ENCODE data around the gene RRBP1. TPM values are rescaled to one million over a fixed set of nuclear protein-coding genes. Genes with fewer than 3 reads are reported as not detected.

RRBP1 gene
- total RNA-seq, 1 donor, result 122 TPM

- Histone ChIP-seq H3K4me1 (ENCODE audit: insufficient read depth, low read length) (no peaks in the 10 kb centered on the region), H3K4me2 (ENCODE audit: insufficient read depth, low read length) (no peak overlapping the region), H3K27ac (ENCODE audit: low read depth, low read length) (no peak overlapping the region), H3K36me3 (ENCODE audit: insufficient read depth, low read length) (peaks cover 96% of the 10 kb centered on the region), H3K79me2 (ENCODE audit: insufficient read depth, low read length) (peaks cover 73% of the 10 kb centered on the region), H3K27me3 (ENCODE audit: insufficient read depth, low read length) (no peaks in the 10 kb centered on the region), H3K9me3 (ENCODE audit: low read depth, low read length) (no peaks in the 10 kb centered on the region), H2AFZ (ENCODE audit: low read length) (no peak overlapping the region), H3K4me3 (ENCODE audit: insufficient read depth, low read length) (no peak overlapping the region), H4K20me1 (ENCODE audit: insufficient read depth, low read length) (peaks cover 62% of the 10 kb centered on the region)
- TF ChIP-seq CTCF (IDR thresholded peaks at IDR 0.05; ENCODE audit: extremely low read depth, low read depth, low read length), result no peak
- peak; percentile 82 for DNase-seq (ENCODE audit: insufficient read length, low spot score, missing footprints)
Measured at GRCh38 chr20:17624551-17625245, 57.3 kb downstream of the RRBP1 start.

- no peaks in the 10 kb centered on the region for H3K27me3 ChIP-seq (ENCODE audit: insufficient read depth, low read length)
- no peak for TF ChIP-seq CTCF (IDR thresholded peaks at IDR 0.05; ENCODE audit: extremely low read depth, low read depth, low read length)
- peak; percentile 77 for DNase-seq (ENCODE audit: insufficient read length, low spot score, missing footprints)
- peaks cover 96% of the 10 kb centered on the region for H3K36me3 ChIP-seq (ENCODE audit: insufficient read depth, low read length)
- no peak overlapping the region for H3K4me3 ChIP-seq (ENCODE audit: insufficient read depth, low read length)
- no peak overlapping the region for H2AFZ ChIP-seq (ENCODE audit: low read length)
- H3K4me2 ChIP-seq (ENCODE audit: insufficient read depth, low read length), result no peak overlapping the region
- H3K27ac ChIP-seq (ENCODE audit: low read depth, low read length), result no peak overlapping the region
- no peaks in the 10 kb centered on the region for H3K4me1 ChIP-seq (ENCODE audit: insufficient read depth, low read length)
- peaks cover 66% of the 10 kb centered on the region for H3K79me2 ChIP-seq (ENCODE audit: insufficient read depth, low read length)
- H3K9me3 ChIP-seq (ENCODE audit: low read depth, low read length), result no peaks in the 10 kb centered on the region
- peaks cover 56% of the 10 kb centered on the region for H4K20me1 ChIP-seq (ENCODE audit: insufficient read depth, low read length)
Measured at GRCh38 chr20:17624070-17624469, 58.0 kb downstream of the RRBP1 start.

- peaks cover 55% of the 10 kb centered on the region for H3K79me2 ChIP-seq (ENCODE audit: insufficient read depth, low read length)
- no peak overlapping the region for H2AFZ ChIP-seq (ENCODE audit: low read length)
- no peak for TF ChIP-seq CTCF (IDR thresholded peaks at IDR 0.05; ENCODE audit: extremely low read depth, low read depth, low read length)
- no peak overlapping the region for H3K4me3 ChIP-seq (ENCODE audit: insufficient read depth, low read length)
- peak; percentile 77 for DNase-seq (ENCODE audit: insufficient read length, low spot score, missing footprints)
- no peak overlapping the region for H3K4me2 ChIP-seq (ENCODE audit: insufficient read depth, low read length)
- no peaks in the 10 kb centered on the region for H3K9me3 ChIP-seq (ENCODE audit: low read depth, low read length)
- no peaks in the 10 kb centered on the region for H3K27me3 ChIP-seq (ENCODE audit: insufficient read depth, low read length)
- no peaks in the 10 kb centered on the region for H3K4me1 ChIP-seq (ENCODE audit: insufficient read depth, low read length)
- H3K36me3 ChIP-seq (ENCODE audit: insufficient read depth, low read length), result peaks cover 96% of the 10 kb centered on the region
- H3K27ac ChIP-seq (ENCODE audit: low read depth, low read length), result no peak overlapping the region
- H4K20me1 ChIP-seq (ENCODE audit: insufficient read depth, low read length), result peaks cover 53% of the 10 kb centered on the region
Measured at GRCh38 chr20:17622851-17623508, 59.1 kb downstream of the RRBP1 start.

- H3K36me3 ChIP-seq (ENCODE audit: insufficient read depth, low read length), result peaks cover 98% of the 10 kb centered on the region
- no peak overlapping the region for H3K4me3 ChIP-seq (ENCODE audit: insufficient read depth, low read length)
- DNase-seq (ENCODE audit: insufficient read length, low spot score, missing footprints), result peak; percentile 77
- peaks cover 58% of the 10 kb centered on the region for H4K20me1 ChIP-seq (ENCODE audit: insufficient read depth, low read length)
- no peaks in the 10 kb centered on the region for H3K27me3 ChIP-seq (ENCODE audit: insufficient read depth, low read length)
- H3K79me2 ChIP-seq (ENCODE audit: insufficient read depth, low read length), result peaks cover 48% of the 10 kb centered on the region
- H3K27ac ChIP-seq (ENCODE audit: low read depth, low read length), result no peak overlapping the region
- no peaks in the 10 kb centered on the region for H3K4me1 ChIP-seq (ENCODE audit: insufficient read depth, low read length)
- H3K9me3 ChIP-seq (ENCODE audit: low read depth, low read length), result no peaks in the 10 kb centered on the region
- no peak overlapping the region for H3K4me2 ChIP-seq (ENCODE audit: insufficient read depth, low read length)
- no peak for TF ChIP-seq CTCF (IDR thresholded peaks at IDR 0.05; ENCODE audit: extremely low read depth, low read depth, low read length)
- no peak overlapping the region for H2AFZ ChIP-seq (ENCODE audit: low read length)
Measured at GRCh38 chr20:17622086-17622850, 59.8 kb downstream of the RRBP1 start.
